Heart left ventricle (tissue), 13 donors: Measurements from ENCODE around the gene HMGN1.

Experiments
- CTCF ChIP-seq, 12 donors: fragments of 200-600 bp; sonication (generic) in 4 of 12; IDR thresholded peaks; one replicate each; pipeline versions ENCODE4 v1.5.0 to v1.8.0; 2018 to 2022; ENCODE audit warnings: antibody characterized with exemption in 12 of 12, mild to moderate bottlenecking in 5 of 12
- POLR2A ChIP-seq, 2 donors: fragments of 450-650 bp; IDR thresholded peaks; one replicate each; pipeline ENCODE4 v1.6.1; 2017; ENCODE audit warnings: antibody characterized with exemption in 2 of 2, mild to moderate bottlenecking in 2 of 2, moderate library complexity in 2 of 2
- donor health status: ischemic (EF 13 %, LVEDD 7.1; RV severe dilation, severe dysfunction).
- donor health status: DM: no; HTN: yes; CAD: no.
- donor health status: DM: no; HTN: no; CAD: no.
- donor health status: ischemic (EF 25% LVEDD 6.9; RV normal size, moderate dysfunction).
- donor health status: ischemic (EF 25% LVEDD 5.7; RV mildly dilated, moderate dysfunction).
- donor health status: ischemic (EF 35%, LVEDD 5.7; RV mildly dilated, moderate dysfunction).
- donor health status: nonischemic (EF 11% LVEDD 7.7; RV severe dilation, severe dysfunction).
- donor health status: DM: yes; HTN: yes; CAD: no.
- donor health status: PGD.
- donor health status: ischemic (EF 29% LVEDD 5.4; RV normal size, mild dysfunction).
- donor health status: nonischemic (EF 23%, LVEDD 6.1; RV moderate dilation, normal function).

GRCh38 chr21:39387461-39388037 is 38.7 kb upstream of the HMGN1 start:
- no peak for TF ChIP-seq CTCF (IDR thresholded peaks at IDR 0.05)
- no peak for TF ChIP-seq POLR2A (IDR thresholded peaks at IDR 0.05)
